Lower leg skin (tissue), 3 donors: ENCODE results near the gene SLC44A5.

Experiments
- POLR2A ChIP-seq, 2 donors: fragments of 450-650 bp; IDR thresholded peaks; one replicate each; pipeline ENCODE4 v1.6.1; 2016 to 2017; ENCODE audit warnings: antibody characterized with exemption in 2 of 2, mild to moderate bottlenecking in 1 of 2, moderate library complexity in 1 of 2
- TF ChIP-seq, protein P1 (sequence below), 3 donors: fragments of 450-650 bp; IDR thresholded peaks; one replicate each; pipeline ENCODE4 v1.5.1; 2016; ENCODE audit warnings: antibody characterized with exemption in 3 of 3, mild to moderate bottlenecking in 3 of 3, moderate library complexity in 2 of 3

DNA sequence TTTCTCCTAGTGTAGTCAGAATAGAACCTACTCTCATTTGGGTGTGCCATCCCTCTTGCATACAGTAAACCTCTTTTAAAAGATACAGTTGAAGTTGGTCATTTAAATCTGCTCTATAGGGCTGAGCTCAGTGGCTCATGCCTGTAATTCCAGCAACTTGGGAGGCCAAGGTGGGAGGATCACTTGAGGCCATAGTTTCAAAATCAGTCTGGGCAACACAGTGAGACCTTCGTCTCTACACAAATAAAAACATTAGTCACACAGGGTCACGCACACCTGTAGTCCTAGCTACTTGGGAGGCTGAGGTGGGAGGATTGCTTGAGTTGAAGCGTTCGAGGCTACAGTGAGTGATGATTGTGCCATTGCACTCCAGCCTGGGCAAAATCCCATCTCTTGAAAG is 292.9 kb downstream of the SLC44A5 start:
- TF ChIP-seq, protein P1, sequence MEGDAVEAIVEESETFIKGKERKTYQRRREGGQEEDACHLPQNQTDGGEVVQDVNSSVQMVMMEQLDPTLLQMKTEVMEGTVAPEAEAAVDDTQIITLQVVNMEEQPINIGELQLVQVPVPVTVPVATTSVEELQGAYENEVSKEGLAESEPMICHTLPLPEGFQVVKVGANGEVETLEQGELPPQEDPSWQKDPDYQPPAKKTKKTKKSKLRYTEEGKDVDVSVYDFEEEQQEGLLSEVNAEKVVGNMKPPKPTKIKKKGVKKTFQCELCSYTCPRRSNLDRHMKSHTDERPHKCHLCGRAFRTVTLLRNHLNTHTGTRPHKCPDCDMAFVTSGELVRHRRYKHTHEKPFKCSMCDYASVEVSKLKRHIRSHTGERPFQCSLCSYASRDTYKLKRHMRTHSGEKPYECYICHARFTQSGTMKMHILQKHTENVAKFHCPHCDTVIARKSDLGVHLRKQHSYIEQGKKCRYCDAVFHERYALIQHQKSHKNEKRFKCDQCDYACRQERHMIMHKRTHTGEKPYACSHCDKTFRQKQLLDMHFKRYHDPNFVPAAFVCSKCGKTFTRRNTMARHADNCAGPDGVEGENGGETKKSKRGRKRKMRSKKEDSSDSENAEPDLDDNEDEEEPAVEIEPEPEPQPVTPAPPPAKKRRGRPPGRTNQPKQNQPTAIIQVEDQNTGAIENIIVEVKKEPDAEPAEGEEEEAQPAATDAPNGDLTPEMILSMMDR (IDR thresholded peaks at IDR 0.05) = no peak
- TF ChIP-seq POLR2A (IDR thresholded peaks at IDR 0.05) = no peak
